ENCODE measurements around the gene TJP2.

GRCh38 chr9:69178583-69179011 is 4.5 kb downstream of the TJP2 start:
- no peak for TF ChIP-seq CTCF (IDR thresholded peaks at IDR 0.05; ENCODE audit: low read depth, low read length)
- TF ChIP-seq MYC (IDR thresholded peaks at IDR 0.05; ENCODE audit: low read depth, low read length), result no peak
- no peak for TF ChIP-seq POLR2A (IDR thresholded peaks at IDR 0.05; ENCODE audit: extremely low read depth, insufficient read length)

Data from NB4 (cell line).